Activated T-cell treated with anti-CD3 and anti-CD28 coated beads for 48 hours (primary cell): ENCODE measurements around the gene CACNA1I.

Experiments
- DNase-seq: peaks from one replicate; pipeline ENCODE4 v3.0.0-alpha.2; 2020; ENCODE audit warnings: low read depth

The CACNA1I gene

GRCh38 chr22:39699631-39700360 lies 129.2 kb downstream of the CACNA1I start:
- no peak for DNase-seq

GRCh38 chr22:39700565-39700964 lies 130.0 kb downstream of the CACNA1I start:
- no peak for DNase-seq

- no peak for DNase-seq
These were observed 132.5 kb downstream of the CACNA1I start for GRCh38 chr22:39703091-39703490.

- no peak for DNase-seq
These were observed 133.5 kb downstream of the CACNA1I start for GRCh38 chr22:39703928-39704639.

- DNase-seq = no peak
These were observed 134.8 kb downstream of the CACNA1I start for GRCh38 chr22:39705386-39705785.

- no peak for DNase-seq
These were observed 136.0 kb downstream of the CACNA1I start for GRCh38 chr22:39706376-39707140.

GRCh38 chr22:39707351-39707750 lies 136.8 kb downstream of the CACNA1I start:
- no peak for DNase-seq

- DNase-seq = no peak
These were observed 137.3 kb downstream of the CACNA1I start for GRCh38 chr22:39707816-39708215.

GRCh38 chr22:39710380-39711150 lies 140.0 kb downstream of the CACNA1I start:
- no peak for DNase-seq

- DNase-seq = no peak
These were observed 141.5 kb downstream of the CACNA1I start for GRCh38 chr22:39712081-39712480.

GRCh38 chr22:39712751-39713525 lies 142.4 kb downstream of the CACNA1I start:
- no peak for DNase-seq

- DNase-seq = no peak
These were observed 143.3 kb downstream of the CACNA1I start for GRCh38 chr22:39713799-39714290.

- no peak for DNase-seq
These were observed 143.8 kb downstream of the CACNA1I start for GRCh38 chr22:39714321-39714720.

- no peak for DNase-seq
These were observed 145.4 kb downstream of the CACNA1I start for GRCh38 chr22:39715778-39716495.

GRCh38 chr22:39716534-39716933 lies 146.0 kb downstream of the CACNA1I start:
- no peak for DNase-seq

GRCh38 chr22:39717099-39717498 lies 146.5 kb downstream of the CACNA1I start:
- no peak for DNase-seq

GRCh38 chr22:39718206-39718605 lies 147.7 kb downstream of the CACNA1I start:
- DNase-seq = no peak

GRCh38 chr22:39718921-39719475 lies 148.4 kb downstream of the CACNA1I start:
- DNase-seq = no peak

- no peak for DNase-seq
These were observed 149.3 kb downstream of the CACNA1I start for GRCh38 chr22:39719559-39720450.
